Neural progenitor cell (in vitro differentiated cells): Measurements from ENCODE around the gene ZDHHC14. TPM values are rescaled to one million over a fixed set of nuclear protein-coding genes. Genes with fewer than 3 reads are reported as not detected.

Experiments used
- DNase-seq: peaks from one replicate; pipeline ENCODE4 v3.0.0-alpha.2; 2016; ENCODE audit warnings: low spot score
- H2AFZ ChIP-seq: fragments of 200-600 bp; sonication (generic); replicated peaks from 2 replicates; pipeline ENCODE4 v1.6.1; 2016; ENCODE audit warnings: antibody characterized with exemption
- H3F3A ChIP-seq: fragments of 200-600 bp; sonication (generic); 2 replicates; pipeline ENCODE4 v1.6.1; 2016; ENCODE audit warnings: antibody characterized with exemption, low read depth
- H3K27ac ChIP-seq: fragments of 200-600 bp; sonication (generic); 2 replicates; pipeline ENCODE4 v1.5.1; 2016; ENCODE audit warnings: mild to moderate bottlenecking
- H3K27me3 ChIP-seq: fragments of 200-600 bp; sonication (generic); 2 replicates; pipeline ENCODE4 v1.6.1; 2016; ENCODE audit warnings: mild to moderate bottlenecking, moderate library complexity
- H3K36me3 ChIP-seq: fragments of 200-600 bp; sonication (generic); 2 replicates; pipeline ENCODE4 v1.5.1; 2016
- H3K4me1 ChIP-seq: fragments of 200-600 bp; sonication (generic); 2 replicates; pipeline ENCODE4 v1.6.1; 2016; ENCODE audit warnings: mixed run types
- H3K4me2 ChIP-seq: fragments of 200-600 bp; sonication (generic); 2 replicates; pipeline ENCODE4 v1.6.1; 2016
- H3K4me3 ChIP-seq: fragments of 200-600 bp; sonication (generic); 2 replicates; pipeline ENCODE4 v1.5.1; 2016
- H3K79me2 ChIP-seq: fragments of 200-600 bp; sonication (generic); 2 replicates; pipeline ENCODE4 v1.6.1; 2016; ENCODE audit warnings: low read depth
- H3K9ac ChIP-seq: fragments of 200-600 bp; sonication (generic); 2 replicates; pipeline ENCODE4 v1.6.1; 2016
- H3K9me3 ChIP-seq: fragments of 200-600 bp; sonication (generic); 2 replicates; pipeline ENCODE4 v1.5.1; 2016; ENCODE audit warnings: low read depth
- H4K20me1 ChIP-seq: fragments of 200-600 bp; sonication (generic); 2 replicates; pipeline ENCODE4 v1.6.1; 2016; ENCODE audit warnings: low read depth
- H3K27ac Mint-ChIP-seq: 3 replicates; pipeline ENCODE4 v1.8.0; 2021; ENCODE audit warnings: mixed read lengths
- H3K27me3 Mint-ChIP-seq: 2 replicates; pipeline ENCODE4 v1.8.0; 2022; ENCODE audit warnings: low read depth, mild to moderate bottlenecking, inconsistent platforms, moderate library complexity, mixed read lengths; ENCODE audit not compliant: insufficient read depth
- H3K36me3 Mint-ChIP-seq: 3 replicates; pipeline ENCODE4 v1.8.0; 2021; ENCODE audit warnings: mixed read lengths
- H3K4me1 Mint-ChIP-seq: 3 replicates; pipeline ENCODE4 v1.8.0; 2021; ENCODE audit warnings: mixed read lengths
- H3K4me3 Mint-ChIP-seq: 3 replicates; pipeline ENCODE4 v1.8.0; 2021; ENCODE audit warnings: mild to moderate bottlenecking, moderate library complexity, mixed read lengths
- H3K9me3 Mint-ChIP-seq: 3 replicates; pipeline ENCODE4 v1.8.0; 2020; ENCODE audit warnings: mixed read lengths
- CTCF ChIP-seq: fragments of 200-600 bp; sonication (generic); IDR thresholded peaks from 2 replicates; pipeline ENCODE4 v1.5.1; 2017; ENCODE audit warnings: antibody characterized with exemption, mild to moderate bottlenecking
- EZH2 ChIP-seq: fragments of 200-600 bp; sonication (generic); IDR thresholded peaks from 2 replicates; pipeline ENCODE4 v1.6.1; 2017; ENCODE audit warnings: antibody characterized with exemption, mild to moderate bottlenecking, moderate library complexity
- EZH2phosphoT487 ChIP-seq: fragments of 200-600 bp; sonication (generic); IDR thresholded peaks from 2 replicates; pipeline ENCODE4 v1.6.1; 2017; ENCODE audit warnings: antibody characterized with exemption
- total RNA-seq: library from RNA; depleted of rRNA; stranded (reverse); fragments of >200 nt; gene quantifications from 2 replicates; pipeline ENCODE4 v1.2.3, GENCODE V29; 2015; ENCODE audit warnings: low replicate concordance

The ZDHHC14 gene
- total RNA-seq, 1 donor from 2014 or later, result 14.5 TPM

- H3K27ac Mint-ChIP-seq, result no peak overlapping the region
- no peak overlapping the region for H2AFZ ChIP-seq
- H3K9me3 Mint-ChIP-seq, result no peaks in the 10 kb centered on the region
- H3K79me2 ChIP-seq, result no peaks in the 10 kb centered on the region
- H3K27ac ChIP-seq, result no peak overlapping the region
- no peak overlapping the region for H3K4me3 ChIP-seq
- DNase-seq, result no peak
- H3K4me1 Mint-ChIP-seq, result peaks cover 39% of the 10 kb centered on the region
- TF ChIP-seq EZH2, result no peak
- no peak for TF ChIP-seq EZH2phosphoT487
- TF ChIP-seq CTCF, result no peak
- H3K4me2 ChIP-seq, result no peak overlapping the region
- no peaks in the 10 kb centered on the region for H3F3A ChIP-seq
- no peaks in the 10 kb centered on the region for H3K27me3 Mint-ChIP-seq
- H3K9ac ChIP-seq, result no peak overlapping the region
- no peaks in the 10 kb centered on the region for H4K20me1 ChIP-seq
- no peaks in the 10 kb centered on the region for H3K36me3 Mint-ChIP-seq
- peaks cover 7% of the 10 kb centered on the region for H3K4me1 ChIP-seq
- no peak overlapping the region for H3K4me3 Mint-ChIP-seq
- no peaks in the 10 kb centered on the region for H3K9me3 ChIP-seq
- H3K36me3 ChIP-seq, result no peaks in the 10 kb centered on the region
- no peaks in the 10 kb centered on the region for H3K27me3 ChIP-seq
Measured at GRCh38 chr6:157430834-157431233, 49.8 kb downstream of the ZDHHC14 start.

GRCh38 chr6:157432231-157432891, 51.4 kb downstream of the ZDHHC14 start:
- peaks cover 40% of the 10 kb centered on the region for H3K4me1 Mint-ChIP-seq
- H3F3A ChIP-seq, result no peaks in the 10 kb centered on the region
- no peaks in the 10 kb centered on the region for H3K9me3 Mint-ChIP-seq
- no peak for DNase-seq
- no peak overlapping the region for H2AFZ ChIP-seq
- H3K4me3 ChIP-seq, result no peak overlapping the region
- H3K9me3 ChIP-seq, result no peaks in the 10 kb centered on the region
- H3K27ac Mint-ChIP-seq, result no peak overlapping the region
- no peak overlapping the region for H3K4me2 ChIP-seq
- no peak for TF ChIP-seq EZH2phosphoT487
- no peak for TF ChIP-seq CTCF
- no peak for TF ChIP-seq EZH2
- no peak overlapping the region for H3K4me3 Mint-ChIP-seq
- H3K36me3 Mint-ChIP-seq, result no peaks in the 10 kb centered on the region
- H3K9ac ChIP-seq, result no peak overlapping the region
- H3K4me1 ChIP-seq, result peaks cover 11% of the 10 kb centered on the region
- no peaks in the 10 kb centered on the region for H3K27me3 ChIP-seq
- H3K36me3 ChIP-seq, result no peaks in the 10 kb centered on the region
- no peaks in the 10 kb centered on the region for H4K20me1 ChIP-seq
- no peaks in the 10 kb centered on the region for H3K79me2 ChIP-seq
- no peaks in the 10 kb centered on the region for H3K27me3 Mint-ChIP-seq
- H3K27ac ChIP-seq, result no peak overlapping the region

GRCh38 chr6:157432892-157433265, 51.9 kb downstream of the ZDHHC14 start:
- H3K9ac ChIP-seq, result no peak overlapping the region
- TF ChIP-seq CTCF, result no peak
- no peak for TF ChIP-seq EZH2
- TF ChIP-seq EZH2phosphoT487, result no peak
- peaks cover 41% of the 10 kb centered on the region for H3K4me1 Mint-ChIP-seq

More at GRCh38 chr6:157432892-157433265, 51.9 kb downstream of the ZDHHC14 start:
- no peak for DNase-seq
- no peak overlapping the region for H3K27ac ChIP-seq
- H3K27me3 Mint-ChIP-seq, result no peaks in the 10 kb centered on the region
- H4K20me1 ChIP-seq, result no peaks in the 10 kb centered on the region
- H3K9me3 ChIP-seq, result no peaks in the 10 kb centered on the region
- no peaks in the 10 kb centered on the region for H3K79me2 ChIP-seq
- H3K36me3 Mint-ChIP-seq, result no peaks in the 10 kb centered on the region
- H3K27me3 ChIP-seq, result no peaks in the 10 kb centered on the region
- no peaks in the 10 kb centered on the region for H3K9me3 Mint-ChIP-seq
- H3K4me2 ChIP-seq, result no peak overlapping the region
- no peaks in the 10 kb centered on the region for H3F3A ChIP-seq
- no peak overlapping the region for H3K4me3 Mint-ChIP-seq
- no peak overlapping the region for H3K4me3 ChIP-seq
- no peaks in the 10 kb centered on the region for H3K36me3 ChIP-seq
- peaks cover 13% of the 10 kb centered on the region for H3K4me1 ChIP-seq
- no peak overlapping the region for H2AFZ ChIP-seq
- H3K27ac Mint-ChIP-seq, result no peak overlapping the region
